ENCODE data around the gene MED25.
A peak's percentile ranks its signal among the peaks of the same experiment; 100 is the strongest.

Gene MED25

DNA sequence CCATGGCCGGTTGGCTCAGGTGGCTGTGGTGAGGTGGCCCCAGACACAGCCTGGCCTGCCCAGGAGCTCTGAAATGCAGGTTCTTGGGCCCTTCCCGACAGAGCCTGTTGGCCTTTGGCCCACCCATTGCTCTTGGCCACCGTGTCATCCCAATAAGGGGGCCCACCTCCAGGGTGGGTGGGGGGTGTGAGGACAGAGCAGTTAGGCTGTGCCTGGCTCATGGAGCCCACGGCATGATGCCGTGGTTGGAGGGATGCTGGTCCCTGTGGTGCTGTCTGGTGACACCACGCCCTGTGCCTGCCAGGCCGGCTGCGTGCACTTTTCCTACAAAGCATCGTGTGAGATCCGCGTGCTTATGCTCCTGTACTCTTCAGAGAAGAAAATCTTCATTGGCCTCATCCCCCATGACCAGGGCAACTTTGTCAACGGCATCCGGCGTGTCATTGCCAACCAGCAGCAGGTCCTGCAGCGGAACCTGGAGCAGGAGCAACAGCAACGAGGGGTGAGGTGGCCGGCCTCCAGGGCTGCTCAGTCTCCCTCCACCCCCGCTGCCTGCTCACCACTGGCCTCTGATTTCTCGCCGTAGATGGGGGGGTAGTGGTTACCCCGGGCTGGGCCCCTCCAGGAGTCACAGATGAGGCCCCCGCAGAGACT lies 41.7 kb downstream of the MED25 start:
- no peak for DNase-seq

DNA sequence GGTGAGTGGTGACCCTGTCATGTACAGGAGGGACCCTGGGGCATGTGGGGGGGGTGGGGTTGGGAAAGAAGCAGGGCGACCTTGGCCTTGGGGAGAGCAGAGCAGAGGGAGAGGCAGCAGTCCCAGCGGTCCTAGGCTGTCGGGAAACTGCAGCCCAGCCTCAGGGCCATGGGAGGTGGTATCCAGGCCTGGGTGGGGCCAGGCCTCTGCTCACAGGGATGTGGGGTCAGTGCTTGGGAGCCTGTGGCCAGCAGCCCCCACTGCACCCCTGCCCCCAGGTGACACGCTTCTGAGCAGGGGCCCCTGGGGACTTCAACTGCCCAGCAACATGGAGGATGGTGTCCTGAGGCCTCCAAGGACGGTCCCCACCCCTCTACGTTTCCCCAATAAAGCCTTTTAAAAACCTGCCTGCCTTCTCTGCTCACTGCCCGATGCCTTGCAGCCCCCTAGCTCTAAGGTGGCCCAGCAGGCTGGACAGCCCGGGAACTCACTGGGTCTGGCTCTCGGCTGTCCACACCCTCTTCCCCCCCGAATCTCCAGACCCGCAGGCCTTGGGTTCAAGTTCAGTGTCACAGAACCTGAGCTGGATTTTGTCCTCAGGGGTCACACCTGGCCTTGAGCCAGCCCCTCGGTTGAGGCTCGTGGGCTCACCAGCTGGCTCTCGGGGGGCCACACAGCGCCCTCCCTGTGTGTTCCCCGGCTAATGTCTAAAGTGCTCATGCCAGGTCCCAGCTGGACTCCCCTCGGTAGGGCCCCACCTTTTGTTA lies 42.4 kb downstream of the MED25 start:
- no peak for DNase-seq

DNA sequence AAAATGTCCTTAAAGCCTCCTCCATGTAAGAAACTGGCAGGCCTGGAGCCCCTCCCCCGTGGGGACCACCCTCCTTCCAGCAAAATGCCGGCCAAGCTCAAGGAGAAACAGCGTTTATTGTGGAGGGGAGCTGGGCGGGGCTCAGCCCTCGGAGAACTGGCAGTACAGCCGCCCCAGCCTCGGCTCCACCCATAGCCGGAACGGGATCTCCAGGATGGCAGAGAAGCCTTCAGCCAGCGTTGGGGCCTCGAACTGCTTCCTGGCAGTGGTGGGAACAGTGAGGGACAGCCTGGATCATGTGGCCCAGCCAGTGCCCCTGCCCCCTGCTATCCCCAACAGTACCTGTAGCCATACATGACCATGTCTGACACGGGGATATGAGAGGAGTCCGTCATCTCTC lies 43.0 kb downstream of the MED25 start:
- DNase-seq, result no peak

DNA sequence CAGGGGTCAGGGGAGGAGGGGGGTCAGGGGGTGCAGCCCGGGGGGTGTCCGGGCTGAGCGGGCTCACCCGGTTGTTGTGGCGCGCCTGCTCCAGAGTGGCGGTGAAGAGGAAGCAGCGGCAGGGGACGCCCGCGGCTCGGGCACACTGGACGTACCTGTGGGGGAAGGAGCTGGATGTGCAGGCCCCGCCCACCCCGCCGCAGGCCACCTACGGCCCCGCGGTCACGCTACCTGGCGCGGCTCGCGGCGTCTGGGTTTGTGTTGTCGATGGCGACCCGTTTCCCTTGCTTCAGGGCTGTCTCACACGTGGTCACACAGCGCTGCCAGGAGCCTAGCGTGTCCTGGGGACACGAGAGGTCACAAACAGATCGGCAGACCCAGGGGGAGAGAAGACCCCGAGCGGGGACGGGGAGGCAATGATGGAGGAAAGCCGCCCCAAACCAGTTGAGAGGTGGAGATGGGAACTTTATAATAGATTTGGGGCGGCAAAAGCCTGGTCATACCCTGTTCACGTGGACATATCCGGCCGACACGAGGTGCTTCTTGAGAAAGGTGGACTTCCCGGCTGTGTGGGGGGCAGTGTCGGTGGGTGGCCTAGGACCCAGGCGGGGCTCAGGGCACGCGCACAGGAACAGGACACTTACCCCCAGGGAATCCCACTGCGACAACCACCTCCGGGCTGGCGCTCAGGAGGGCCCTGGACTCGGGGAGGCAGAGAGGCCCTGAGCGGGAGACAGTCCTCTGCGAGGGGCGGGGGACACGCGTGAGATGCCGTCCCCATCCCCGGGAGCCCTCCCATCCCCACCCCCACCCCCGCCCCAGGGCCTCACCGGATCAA lies 43.7 kb downstream of the MED25 start:
- DNase-seq, result no peak

DNA sequence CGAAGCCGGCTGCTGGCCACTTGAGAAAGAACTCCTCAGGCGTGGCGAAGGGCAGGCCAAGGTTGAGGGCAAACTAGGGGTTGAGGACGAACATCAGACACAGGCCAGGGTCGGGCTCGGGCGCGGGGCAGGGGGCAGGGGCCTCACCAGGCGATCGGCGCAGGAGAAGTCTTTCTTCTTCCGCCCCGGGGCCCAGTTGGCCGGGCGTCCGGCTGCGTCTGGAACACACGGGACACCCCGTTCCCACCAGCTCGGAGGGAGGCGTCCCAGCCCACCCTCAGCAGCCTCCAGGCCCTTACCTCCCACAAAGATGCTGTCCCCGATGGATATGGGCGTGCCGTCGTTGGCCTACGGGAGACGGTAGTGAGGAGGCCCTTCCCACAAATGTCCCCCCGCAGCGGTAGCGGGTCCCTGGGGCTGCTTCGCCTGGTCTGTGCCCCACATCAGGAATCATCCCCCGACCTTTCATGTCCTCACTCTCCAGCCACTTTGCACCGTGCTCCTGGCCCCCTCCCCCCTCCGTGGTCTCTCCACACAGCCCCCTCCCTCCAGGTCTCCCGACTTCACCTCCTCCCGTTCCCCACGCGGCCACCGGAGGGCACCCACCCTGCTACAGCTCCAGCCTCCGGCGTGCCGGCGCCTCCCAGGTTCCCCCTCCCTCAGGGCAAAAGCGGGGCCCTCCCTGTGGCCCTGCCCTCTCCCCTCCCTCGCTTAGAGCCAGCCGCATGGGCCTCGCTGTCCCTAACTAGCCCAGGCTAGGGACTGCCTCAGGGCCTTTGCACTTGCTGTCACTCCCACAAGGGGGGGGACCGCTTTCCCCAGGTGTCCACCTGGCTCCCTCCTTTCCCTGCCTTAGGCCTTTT lies 44.5 kb downstream of the MED25 start:
- DNase-seq, result no peak

DNA sequence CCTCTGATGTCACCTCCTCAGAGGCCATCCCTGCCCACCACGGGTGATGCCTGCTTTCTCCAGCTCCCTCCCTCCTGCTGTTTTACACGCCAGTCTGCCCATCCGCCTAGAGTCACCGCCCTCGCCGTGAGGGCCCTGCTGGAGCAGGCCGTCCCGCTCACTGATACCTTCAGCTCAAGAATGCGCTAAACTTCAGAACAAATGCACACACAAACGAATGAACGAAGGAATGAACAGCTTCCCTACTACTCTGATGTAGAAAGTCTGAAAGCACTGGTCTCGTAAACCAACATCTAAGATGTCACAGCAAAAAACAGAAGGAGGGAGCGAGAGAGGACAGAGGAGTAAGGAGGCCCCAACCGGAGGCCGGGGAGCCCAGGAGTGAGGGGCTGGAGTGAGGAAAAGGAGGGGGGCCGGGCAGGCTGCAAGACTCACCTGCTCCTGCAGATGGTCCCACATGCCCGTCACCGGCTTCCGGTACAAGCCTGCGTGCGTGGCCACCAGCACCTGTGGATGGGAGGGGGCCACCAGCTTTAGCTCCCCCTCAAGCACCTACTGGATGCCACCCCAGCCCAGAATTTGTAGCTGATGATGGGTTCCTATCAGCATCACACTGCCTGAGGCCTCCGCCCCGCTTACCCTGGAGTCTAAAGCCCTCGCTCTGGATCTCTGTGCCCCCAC lies 45.3 kb downstream of the MED25 start:
- DNase-seq, result no peak

DNA sequence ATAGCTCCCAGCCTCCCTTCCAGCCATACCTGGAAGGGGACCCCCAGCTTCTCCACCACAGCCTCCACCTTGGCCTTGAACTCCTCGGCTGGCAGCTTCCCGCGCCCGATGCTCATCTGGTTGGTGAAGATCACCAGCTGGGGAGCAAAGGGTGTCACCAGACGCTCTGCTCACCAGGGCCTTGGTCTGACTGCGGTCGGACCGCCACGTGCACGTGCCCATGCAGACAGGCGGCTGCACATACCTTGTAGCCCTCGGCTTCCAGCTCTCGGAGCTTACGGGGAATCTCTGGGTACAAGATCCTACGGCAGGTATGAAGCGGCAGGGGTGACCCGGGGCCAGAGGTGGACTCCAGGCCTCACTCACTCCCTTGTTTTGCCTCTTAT lies 45.8 kb downstream of the MED25 start:
- DNase-seq, result no peak

DNA sequence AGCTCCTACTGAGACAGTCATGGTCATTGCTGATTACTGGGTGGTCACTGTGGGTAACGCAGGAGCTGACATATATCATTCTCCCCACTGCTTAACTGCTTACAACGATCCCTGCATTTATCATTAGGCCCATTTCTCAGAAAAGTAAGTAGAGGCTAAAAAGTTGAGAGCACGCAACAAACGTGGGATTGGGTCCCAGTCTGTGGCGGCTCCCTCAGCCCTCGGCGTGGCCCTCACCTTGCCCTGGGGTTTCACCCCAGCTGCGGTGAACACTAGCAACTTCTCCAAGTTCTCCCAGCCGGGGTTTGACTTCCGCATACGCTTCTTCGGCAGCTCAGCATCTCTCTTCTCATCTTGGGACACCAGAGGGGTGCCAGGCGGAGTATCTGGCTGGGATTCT lies 46.8 kb downstream of the MED25 start:
- no peak for DNase-seq

DNA sequence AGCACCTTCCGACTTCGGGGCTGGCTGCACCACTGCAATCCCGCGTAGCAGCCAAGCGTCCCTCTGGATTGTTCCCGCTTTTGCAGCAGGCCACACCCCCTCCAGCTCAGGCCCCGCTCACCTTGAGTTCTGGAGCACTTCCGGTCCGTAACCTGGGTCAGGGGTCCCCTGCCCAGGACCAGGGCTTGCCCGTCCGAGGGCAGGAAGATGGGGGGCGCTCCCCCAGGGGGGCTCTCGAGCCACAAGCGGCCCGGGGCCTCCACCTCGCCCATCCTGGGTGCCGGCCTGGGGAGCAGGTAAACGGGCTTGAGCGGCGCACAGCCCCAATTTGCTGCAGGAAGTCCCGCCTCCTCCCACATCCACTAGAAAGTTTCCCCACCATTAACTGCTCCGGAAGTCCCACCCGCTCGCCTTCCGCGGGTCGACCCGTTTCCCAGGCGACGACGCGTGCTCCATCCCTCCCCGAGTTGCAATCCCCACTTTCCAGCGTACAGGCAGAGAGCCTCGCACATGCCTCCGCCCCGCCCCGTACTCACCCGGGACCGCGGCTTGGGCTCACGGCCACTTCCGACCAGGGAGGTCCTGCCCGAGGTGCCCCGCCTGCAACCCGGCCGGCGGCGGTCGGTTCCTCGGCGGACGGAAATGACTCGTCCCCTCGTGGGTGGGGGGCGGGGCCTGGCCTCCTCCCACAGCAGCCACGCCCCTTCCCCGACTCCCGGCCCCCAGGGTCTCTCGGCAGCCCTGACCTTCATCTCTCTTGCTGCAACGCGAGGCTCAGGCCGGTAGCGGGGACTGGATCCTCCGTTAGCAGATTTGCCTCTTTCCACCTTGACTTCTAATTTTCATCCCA lies 49.1 kb downstream of the MED25 start, which contains the start of gene PNKP:
TSS of gene PNKP (minus strand) at position 644 of the 850 bp plus-strand sequence. CDS start at position 272, 372 bp downstream.
- DNase-seq, result peak; percentile 89

DNA sequence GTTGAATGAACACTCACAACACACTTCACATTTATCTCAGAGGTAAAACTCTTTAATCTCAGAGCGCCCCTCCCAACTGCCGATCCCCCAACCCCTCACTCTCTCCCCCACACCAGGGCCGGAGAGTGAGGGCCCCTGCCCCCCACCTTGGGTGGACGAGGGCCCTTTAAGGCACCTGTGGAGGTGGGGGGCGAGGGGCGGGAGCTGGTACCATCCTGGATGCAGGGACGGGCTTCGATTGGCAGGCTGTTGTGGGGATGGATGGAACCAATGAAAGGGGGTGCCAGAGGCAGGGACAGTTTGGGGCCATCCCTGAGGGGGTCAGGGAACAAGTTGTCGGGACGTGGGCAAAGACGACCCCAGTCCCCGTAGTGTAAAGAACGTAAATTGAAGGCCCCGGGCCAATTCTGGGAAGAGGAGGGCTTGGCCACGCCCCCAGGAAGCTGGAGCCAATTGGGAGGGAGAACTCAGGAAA lies 51.0 kb downstream of the MED25 start:
- no peak for DNase-seq

DNA sequence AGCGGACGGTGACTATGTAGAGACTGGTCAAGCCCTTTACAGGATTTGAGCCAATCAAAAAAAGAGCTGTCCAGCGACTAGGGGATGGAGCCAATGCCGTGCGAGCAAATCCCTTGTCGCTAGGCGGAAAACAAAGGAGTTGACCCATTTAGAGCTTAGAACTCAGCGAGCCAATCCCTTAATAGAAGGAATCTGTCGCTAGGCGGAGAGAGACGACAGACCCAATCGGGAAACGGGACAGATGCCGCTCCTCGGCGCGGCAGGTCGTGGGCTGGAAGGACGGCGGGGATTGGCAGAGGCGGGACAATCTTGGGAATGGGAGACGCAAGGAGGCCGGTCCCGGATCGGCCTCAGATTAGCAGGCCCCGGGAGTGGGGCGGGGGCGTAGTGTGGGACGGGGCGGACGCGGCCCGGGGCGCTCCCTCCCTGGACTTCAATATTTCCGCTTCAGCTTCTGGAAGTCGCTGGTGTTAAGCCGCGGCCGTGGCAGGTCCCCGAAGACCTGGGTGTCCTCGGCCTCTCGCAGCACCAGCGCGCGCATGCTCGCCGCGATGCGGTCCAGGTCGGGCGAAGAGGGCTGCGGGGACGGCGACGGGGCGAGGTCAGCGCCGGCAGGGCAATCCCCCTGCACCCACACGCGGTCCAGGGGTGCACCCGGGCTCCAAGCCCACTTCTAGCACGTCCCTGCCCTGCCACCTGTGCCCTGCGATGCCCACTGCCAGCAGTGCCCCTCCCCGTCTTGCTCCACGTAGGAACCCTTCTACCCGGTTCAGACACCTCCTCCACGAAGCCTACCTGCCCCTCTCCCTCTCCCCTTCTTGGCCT lies 51.6 kb downstream of the MED25 start:
- peak; percentile 88 for DNase-seq

DNA sequence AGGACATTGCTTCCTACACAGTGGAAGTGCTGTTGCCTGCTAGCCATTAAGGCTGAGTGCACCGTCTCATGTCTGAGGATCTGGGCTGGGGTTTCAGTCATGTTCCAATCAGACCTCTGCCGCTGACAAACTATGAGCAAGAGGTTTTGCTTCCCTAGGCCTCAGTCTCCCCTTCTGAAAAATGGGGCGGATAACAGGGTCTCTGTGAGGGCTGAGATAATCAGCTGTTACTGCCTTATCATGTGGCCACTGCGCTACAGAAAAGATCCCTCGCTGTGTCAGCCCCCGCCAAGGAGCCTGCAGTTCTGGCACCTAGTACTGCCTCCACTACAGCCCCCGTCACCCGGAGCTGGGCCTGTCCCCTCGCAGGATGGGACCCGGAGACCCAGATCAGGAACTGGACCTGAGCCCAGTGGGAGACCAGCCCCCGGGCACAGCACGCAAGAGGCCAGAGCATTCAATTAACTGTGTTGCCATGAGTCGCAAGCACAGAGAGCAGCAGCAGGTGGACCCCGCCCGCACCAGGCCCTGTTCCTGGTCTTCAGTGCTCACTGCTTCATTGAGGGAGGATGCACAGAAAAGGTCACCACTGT lies 52.3 kb downstream of the MED25 start:
- DNase-seq, result no peak

DNA sequence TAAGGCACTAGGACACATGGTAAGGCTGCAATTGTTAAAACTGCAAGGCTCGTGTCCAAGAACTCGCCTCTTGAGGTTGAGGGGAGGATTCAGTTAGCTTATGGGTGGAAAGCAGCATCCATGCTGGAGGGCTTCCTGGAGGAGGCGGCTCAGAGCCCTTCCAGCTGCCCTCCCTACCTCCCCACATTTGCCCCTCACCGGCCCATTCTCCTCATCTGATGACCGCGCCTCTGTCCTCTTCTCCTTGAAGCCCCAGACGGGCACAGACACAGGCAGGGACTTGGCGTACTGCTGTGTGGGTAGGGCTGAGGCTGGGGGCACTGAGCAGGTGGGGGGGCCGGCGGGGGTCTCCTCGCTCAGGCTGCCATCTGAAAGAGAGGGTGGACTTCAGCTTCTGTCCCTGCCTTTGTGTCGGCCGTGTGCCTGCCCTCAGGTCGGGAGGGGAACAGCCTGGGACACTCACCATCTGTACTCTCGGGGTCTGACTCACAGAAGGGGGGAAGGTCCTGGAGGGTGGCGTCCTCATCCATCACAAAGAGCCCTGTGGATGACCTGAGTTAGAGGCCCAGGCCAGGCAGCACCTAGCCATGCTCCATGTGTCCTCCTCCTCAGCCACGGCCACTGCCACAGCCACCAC lies 53.4 kb downstream of the MED25 start:
- no peak for DNase-seq

DNA sequence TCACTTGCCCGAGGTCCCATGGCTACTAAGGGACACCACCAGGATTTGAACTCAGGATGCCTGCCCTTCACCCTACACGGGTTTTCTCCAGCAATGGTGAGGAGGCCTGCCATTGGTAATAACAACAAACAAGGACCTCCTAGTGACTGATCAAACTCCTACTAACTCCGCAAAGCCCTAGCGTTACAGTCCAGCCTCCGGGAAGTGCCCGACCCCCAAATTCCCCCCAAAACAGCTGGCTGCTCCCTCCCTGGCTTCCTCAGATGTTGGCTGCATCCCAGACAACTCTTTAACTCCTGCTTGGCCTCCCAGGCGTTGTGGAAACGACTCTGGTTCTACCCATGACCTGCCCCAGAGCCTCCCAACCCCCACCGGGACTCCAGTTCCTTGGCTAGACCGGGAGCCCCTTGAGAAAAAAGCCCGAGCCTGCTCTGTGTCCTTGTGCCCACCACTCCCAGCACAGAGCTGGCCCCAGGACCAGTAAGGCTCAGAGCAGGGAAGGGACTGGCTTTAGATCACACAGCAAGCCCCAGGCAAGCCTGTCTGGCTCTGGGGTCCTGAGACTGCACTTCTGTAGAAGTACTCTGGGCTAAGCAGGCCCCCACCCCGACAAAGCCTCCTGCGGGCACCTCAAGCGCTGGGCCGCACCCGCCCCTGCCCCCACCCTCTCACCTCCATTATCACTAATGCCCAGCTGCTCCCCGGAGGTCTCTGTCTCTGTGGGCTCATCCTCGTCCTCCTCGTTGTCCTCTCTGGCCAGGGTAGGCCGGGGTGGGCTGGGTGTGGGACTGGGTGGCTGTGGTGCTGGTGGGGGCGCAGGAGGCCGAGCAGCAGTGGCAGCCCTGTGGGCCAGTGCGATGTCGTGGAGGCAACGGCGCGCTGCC lies 54.4 kb downstream of the MED25 start:
- DNase-seq, result no peak

DNA sequence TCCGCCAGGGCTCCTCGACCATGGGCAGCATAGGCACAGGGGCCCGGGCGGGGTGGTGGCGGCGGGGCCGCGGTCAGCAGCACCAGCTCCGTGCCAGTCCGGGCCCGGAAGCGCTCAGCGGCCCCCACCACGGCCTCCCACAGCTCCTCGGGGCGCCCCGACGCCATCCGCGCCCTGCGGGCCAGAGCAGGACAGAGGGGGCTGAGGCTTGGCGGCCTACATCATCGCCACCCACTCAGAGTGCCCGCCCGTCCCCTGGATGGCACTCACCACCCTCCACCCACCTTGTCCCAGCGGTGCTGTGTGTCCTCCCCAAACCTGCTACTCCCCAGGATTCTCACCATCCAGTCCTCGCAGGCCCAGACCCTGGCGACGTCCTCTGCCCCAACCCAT lies 55.0 kb downstream of the MED25 start:
- no peak for DNase-seq

DNA sequence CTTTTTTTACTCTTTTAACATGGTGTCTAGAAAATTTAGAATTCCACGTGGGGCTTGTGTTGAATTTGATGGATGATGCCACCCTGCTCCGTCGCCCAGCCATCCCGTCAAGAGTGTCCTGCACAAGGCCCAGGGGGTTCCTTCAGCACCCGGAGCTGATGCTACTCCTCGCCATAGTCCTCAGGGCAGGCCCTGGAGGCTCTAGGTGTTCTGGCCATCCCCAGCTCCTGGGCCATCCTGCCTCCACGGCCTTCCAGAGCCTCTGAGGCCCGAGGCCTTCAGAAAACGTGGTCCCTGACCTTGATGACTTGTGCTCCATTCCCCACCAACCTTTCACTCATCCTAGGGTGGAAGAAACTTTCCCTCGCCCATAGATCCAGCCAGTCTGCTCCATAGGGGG lies 55.7 kb downstream of the MED25 start:
- DNase-seq, result no peak

DNA sequence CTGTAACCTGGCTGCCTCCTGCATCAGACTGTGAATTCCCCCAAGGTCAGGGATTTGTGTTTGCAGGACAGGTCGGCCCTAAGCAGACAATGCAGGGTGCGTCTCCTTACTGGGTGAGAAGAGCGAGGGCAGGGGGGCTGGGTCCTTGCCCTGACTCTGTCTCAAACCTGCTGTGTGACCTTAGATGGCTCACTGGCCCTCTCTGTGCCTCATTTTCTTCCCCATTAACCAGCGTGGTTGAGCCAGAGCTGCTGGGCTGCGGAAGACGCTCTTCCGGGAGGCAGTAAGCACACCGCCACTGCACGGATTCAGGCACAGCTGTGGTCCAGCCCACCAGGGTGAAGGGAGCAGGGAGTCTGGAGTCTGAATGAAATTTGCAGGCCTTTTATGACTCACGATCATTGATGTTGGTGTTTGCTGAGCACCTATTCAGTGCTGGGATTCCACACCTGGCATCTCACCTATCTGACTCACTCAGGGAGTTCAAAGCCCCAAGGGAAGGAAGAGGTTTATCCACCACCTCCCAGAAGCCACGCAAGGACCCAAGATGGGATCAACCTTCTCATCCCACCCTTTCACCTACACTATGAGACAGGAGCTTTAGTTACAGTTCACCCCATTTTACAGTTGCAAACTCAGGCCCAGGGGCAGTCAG lies 56.5 kb downstream of the MED25 start:
- DNase-seq, result no peak

DNA sequence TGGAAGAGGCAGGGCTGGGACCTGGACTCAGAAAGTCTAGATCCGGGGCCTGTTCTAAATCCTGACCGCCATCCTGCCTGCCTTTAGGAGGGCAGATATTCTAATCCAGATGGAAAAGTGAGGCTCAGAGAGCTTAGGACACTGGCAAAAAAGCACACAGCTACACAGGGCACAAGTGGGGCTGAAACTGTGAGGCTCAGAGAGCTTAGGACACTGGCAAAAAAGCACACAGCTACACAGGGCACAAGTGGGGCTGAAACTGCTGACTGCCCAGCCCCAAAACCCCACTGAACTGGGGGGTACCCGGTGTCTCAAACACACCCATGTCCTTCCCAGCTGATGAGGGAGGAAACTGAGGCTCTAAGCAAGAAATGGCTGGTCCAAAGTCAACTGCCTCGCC lies 57.1 kb downstream of the MED25 start:
- DNase-seq, result no peak

Data from stimulated activated naive CD4-positive, alpha-beta T cell treated with Interleukin-2 at 50 U/mL for 16 hours (primary cell).